NOMO-1 treated with dmso at 0.1 percent for 144 hours (cell line): Measurements from ENCODE around the gene MED9.
"Not testable (repeated sequence)": the region's sequence is repeated elsewhere in the genome, so short reads cannot be mapped to it uniquely, and the experiment has no call there.

ENCODE experiments used
- DNase-seq: peaks from one replicate; lab custom pipeline; 2025; ENCODE audit not compliant: unreplicated experiment; lab: John Stamatoyannopoulos, UW

Gene MED9

GRCh38 chr17:17476865-17477467 lies at the start of gene MED9:
TSS of gene MED9 (plus strand) at chr17:17477000. CDS start at chr17:17477042, 42 bp downstream.
- peak; percentile 89 for DNase-seq

GRCh38 chr17:17429222-17429621 lies 47.6 kb upstream of the MED9 start:
- no peak for DNase-seq

- not testable (repeated sequence) for DNase-seq
These were observed 45.9 kb upstream of the MED9 start for GRCh38 chr17:17430924-17431323.

- DNase-seq: no peak
These were observed 45.2 kb upstream of the MED9 start for GRCh38 chr17:17431605-17432004.

- DNase-seq: peak; percentile 54
These were observed 43.6 kb upstream of the MED9 start for GRCh38 chr17:17433000-17433703.

- DNase-seq: no peak
These were observed 42.3 kb upstream of the MED9 start for GRCh38 chr17:17434477-17434876.

GRCh38 chr17:17435323-17435722 lies 41.5 kb upstream of the MED9 start:
- DNase-seq: no peak

- no peak for DNase-seq
These were observed 39.3 kb upstream of the MED9 start for GRCh38 chr17:17437461-17437860.

GRCh38 chr17:17437893-17438292 lies 38.9 kb upstream of the MED9 start:
- DNase-seq: no peak

- peak; percentile 18 for DNase-seq
These were observed 36.6 kb upstream of the MED9 start for GRCh38 chr17:17440010-17440843.

GRCh38 chr17:17440938-17441675 lies 35.7 kb upstream of the MED9 start:
- no peak for DNase-seq

GRCh38 chr17:17443173-17443572 lies 33.6 kb upstream of the MED9 start:
- DNase-seq: no peak

- DNase-seq: no peak
These were observed 31.4 kb upstream of the MED9 start for GRCh38 chr17:17445296-17445924.

- DNase-seq: no peak
These were observed 30.7 kb upstream of the MED9 start for GRCh38 chr17:17445925-17446665.

- no peak for DNase-seq
These were observed 30.1 kb upstream of the MED9 start for GRCh38 chr17:17446666-17447155.

GRCh38 chr17:17447264-17447663 lies 29.5 kb upstream of the MED9 start:
- DNase-seq: no peak

- no peak for DNase-seq
These were observed 28.7 kb upstream of the MED9 start for GRCh38 chr17:17448076-17448475.

- DNase-seq: no peak
These were observed 28.1 kb upstream of the MED9 start for GRCh38 chr17:17448723-17449122.

GRCh38 chr17:17453088-17453487 lies 23.7 kb upstream of the MED9 start:
- no peak for DNase-seq

GRCh38 chr17:17454276-17454675 lies 22.5 kb upstream of the MED9 start:
- DNase-seq: no peak
